Retinal pigment epithelial cell (primary cell): ENCODE data around the gene CLIC1.

Experiments used
- DNase-seq: peaks from one replicate; pipeline ENCODE4 v3.0.0-alpha.2; 2010; ENCODE audit warnings: low read depth
- H3K4me3 ChIP-seq: 2 replicates; pipeline ENCODE4 v1.5.1; 2011; ENCODE audit warnings: mild to moderate bottlenecking, low read length, control low read depth, moderate library complexity
- TF ChIP-seq, protein P1 (sequence below): conservative IDR thresholded peaks from 2 replicates; pipeline ENCODE4 v1.5.1; 2011; ENCODE audit warnings: low read depth, low read length, control low read depth, inconsistent platforms

CLIC1 gene

DNA sequence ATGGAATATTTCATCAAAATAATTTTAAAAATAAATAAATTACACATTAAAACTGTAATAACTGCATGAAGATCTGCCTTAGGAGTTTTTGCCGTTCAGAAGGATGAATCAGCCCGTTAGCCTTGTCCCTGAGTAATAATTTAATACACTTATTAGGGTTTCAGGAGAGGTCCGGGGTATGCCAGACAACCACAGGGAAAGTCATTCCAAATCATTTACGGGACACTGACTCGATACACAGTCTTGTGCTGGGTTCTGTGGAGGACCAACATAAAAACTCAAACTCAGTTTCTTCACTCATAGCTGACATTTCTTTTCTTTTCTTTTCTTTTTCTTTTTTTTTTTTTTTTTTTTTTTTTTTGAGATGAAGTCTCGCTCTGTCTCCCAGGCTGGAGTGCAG, 30.4 kb downstream of the CLIC1 start:
- TF ChIP-seq, protein P1, sequence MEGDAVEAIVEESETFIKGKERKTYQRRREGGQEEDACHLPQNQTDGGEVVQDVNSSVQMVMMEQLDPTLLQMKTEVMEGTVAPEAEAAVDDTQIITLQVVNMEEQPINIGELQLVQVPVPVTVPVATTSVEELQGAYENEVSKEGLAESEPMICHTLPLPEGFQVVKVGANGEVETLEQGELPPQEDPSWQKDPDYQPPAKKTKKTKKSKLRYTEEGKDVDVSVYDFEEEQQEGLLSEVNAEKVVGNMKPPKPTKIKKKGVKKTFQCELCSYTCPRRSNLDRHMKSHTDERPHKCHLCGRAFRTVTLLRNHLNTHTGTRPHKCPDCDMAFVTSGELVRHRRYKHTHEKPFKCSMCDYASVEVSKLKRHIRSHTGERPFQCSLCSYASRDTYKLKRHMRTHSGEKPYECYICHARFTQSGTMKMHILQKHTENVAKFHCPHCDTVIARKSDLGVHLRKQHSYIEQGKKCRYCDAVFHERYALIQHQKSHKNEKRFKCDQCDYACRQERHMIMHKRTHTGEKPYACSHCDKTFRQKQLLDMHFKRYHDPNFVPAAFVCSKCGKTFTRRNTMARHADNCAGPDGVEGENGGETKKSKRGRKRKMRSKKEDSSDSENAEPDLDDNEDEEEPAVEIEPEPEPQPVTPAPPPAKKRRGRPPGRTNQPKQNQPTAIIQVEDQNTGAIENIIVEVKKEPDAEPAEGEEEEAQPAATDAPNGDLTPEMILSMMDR, result no peak
- no peak for DNase-seq
- H3K4me3 ChIP-seq, result no peak overlapping the region

DNA sequence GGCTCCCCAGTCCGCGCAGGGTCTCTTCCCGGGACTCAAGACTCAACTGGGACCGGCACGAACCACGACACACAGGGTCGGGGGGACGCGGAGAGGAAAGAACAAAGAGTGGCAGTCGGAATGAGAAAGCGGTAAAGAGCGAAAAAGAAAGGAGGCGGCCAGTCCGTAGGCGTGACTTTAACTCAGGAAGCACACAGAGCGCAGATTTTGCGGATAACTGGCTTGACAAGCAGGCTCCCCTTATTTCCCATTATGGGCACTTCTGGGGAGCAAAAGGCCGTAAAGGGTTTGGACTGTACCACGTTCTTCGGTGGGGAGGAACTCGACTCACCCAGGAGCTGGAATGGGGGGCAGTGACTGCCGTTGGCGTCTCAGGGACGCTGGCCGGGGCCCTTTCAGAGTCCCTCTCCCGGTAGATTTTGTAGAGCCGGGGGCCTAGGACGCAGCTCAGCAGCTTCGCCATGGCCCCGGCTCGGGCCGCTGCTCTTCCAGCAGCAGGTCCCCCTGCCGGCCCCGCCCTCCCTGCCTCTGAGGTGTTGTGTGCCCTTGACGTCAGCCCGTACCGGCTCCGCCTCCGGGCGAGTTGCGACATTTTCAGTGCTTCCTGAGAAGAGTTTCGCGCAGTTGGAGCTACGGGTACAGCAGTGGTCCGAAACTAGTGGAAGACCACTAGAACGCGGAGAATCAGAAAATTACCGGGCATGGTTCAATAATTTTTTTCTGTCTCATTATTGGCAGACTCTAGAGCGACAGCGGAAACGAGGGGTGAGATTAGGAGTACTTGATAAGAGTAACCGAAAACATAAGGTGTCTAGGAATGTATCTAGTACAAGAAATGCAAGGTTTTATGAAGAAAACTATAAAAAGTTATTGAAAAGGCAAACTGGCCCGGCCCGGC, 33.3 kb downstream of the CLIC1 start, which contains the start of gene ABHD16A:
Gene ABHD16A, minus strand, starts transcription at position 506 of the 898 bp plus-strand sequence. Its CDS starts 43 bp downstream, at position 463.
- TF ChIP-seq, protein P1, result no peak
- peak; percentile 94 for DNase-seq
- peak within 1 kb of the TSS; percentile 97 for H3K4me3 ChIP-seq

DNA sequence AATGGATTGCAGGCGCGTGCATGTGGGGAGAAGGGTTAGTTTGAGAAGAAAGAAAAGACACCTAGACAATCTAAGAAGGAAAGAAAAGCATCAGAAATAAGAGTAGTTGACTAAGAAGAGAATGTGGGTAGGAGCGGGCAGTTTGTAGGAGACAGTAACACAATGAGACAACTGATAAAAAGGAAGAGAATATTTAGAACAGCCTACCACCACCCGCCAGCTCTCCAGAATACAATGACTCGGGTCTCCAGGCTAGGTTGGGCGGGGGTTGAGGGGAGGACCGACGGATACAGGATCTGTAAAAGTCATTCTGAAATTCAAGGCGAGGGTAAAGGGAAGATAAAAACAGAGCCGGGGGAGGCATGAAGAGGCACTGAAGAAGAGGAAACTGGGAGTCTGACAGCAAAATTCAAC, 33.9 kb downstream of the CLIC1 start:
- H3K4me3 ChIP-seq, result peak overlapping the region; percentile 97
- no peak for DNase-seq
- TF ChIP-seq, protein P1, result no peak

DNA sequence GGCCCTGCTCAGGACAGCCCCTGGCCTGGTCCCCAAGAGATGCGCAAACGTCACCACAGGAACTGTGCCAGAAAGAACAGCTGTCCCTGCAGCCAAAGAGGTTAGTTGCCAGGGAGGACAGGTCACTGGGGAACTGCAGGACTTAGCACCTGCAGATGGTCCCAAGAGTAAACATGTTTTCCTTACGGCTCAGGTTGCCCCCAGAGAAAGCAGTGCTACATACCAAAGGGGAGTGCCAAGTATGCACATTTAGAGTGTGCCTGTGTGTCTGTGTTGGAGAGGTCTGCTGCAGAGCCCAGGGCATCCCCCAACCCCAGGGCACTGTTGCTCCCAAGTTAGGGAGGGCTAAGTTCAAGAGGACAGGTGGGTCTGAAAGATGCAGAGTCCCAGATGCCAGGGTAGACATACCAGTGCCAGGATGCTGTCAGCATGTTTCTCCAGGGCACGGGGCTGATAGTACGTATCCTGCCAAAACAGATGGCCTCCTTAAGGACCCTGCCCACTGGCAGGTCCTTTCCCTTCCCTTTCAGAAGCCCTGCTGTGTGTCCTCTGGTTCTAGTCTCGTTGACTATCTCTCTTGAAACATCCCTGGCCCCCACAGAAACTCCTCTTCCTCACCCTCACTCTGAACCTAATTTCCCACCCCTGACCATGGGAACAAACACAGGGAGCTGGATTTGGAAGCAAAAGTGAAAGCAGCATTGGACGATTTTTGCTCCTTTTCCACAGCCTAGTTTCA, 34.5 kb downstream of the CLIC1 start:
- DNase-seq, result no peak
- H3K4me3 ChIP-seq, result peak overlapping the region; percentile 97
- TF ChIP-seq, protein P1, result no peak

DNA sequence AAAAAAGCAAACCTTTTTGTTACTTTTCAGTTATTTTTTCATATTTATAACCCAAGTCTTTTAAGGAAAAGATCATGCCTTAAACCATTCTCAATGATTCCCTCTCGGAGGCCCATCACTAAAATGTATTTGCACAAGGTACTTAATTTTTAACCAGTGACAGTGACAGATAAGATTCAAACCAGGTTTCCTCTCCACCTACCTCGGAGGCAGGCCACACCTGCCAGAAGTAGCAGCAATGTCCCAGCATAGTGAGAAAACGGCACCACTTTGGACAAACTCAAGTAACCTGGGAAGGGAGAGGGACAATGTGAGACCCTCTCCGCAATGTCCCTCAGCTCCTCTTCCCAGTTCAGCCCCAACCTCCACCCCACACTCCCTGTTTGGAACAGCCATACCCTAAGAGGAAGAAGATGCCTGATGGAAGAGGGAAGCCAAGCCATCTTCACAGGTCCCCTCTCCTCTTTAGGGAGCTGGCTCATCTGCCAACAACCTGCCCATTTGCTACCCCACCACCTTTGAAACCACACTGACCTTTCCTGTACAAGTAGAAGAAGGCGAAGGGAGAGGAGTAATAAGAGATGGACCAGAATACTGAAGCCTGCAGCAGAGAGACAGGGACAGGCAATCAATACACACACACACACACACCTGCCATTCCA, 35.5 kb downstream of the CLIC1 start:
- H3K4me3 ChIP-seq, result no peak overlapping the region
- DNase-seq, result no peak
- TF ChIP-seq, protein P1, result no peak

DNA sequence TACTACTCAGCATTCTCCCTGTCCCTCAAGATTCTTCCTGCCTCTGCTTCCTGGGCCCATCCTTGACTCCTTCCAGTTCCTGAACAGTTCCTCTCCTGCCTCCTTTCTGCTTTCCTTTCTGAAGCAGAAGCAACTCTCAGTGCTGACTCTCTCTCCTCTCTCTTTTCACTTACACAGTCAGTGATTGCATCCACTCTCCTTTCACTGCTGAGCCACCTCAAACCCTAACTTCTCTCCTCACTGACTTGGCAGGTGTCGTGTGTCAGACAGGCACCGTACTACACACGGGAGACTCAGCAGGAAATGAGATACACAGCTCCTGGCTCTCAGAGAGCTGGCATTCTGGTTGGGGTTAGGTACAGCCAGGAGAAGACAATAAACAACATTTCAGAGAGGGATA, 38.8 kb downstream of the CLIC1 start:
- no peak for DNase-seq
- TF ChIP-seq, protein P1, result no peak
- no peak overlapping the region for H3K4me3 ChIP-seq
